SU-DHL-6 (cell line): Measurements from ENCODE around the gene CARD11.

ENCODE experiments used
- CTCF ChIP-seq: fragments of 200-600 bp; sonication (generic); IDR thresholded peaks from one replicate; pipeline ENCODE4 v1.5.1; 2017; ENCODE audit warnings: antibody characterized with exemption, mild to moderate bottlenecking, low read length, moderate library complexity; ENCODE audit not compliant: insufficient read depth, poor library complexity, severe bottlenecking
- EZH2phosphoT487 ChIP-seq: fragments of 200-600 bp; sonication (generic), shearing (Covaris generic); conservative IDR thresholded peaks from 2 replicates; pipeline ENCODE4 v1.6.1; 2018; ENCODE audit warnings: mild to moderate bottlenecking, antibody characterized with exemption, low read length, moderate library complexity, mixed read lengths

DNA sequence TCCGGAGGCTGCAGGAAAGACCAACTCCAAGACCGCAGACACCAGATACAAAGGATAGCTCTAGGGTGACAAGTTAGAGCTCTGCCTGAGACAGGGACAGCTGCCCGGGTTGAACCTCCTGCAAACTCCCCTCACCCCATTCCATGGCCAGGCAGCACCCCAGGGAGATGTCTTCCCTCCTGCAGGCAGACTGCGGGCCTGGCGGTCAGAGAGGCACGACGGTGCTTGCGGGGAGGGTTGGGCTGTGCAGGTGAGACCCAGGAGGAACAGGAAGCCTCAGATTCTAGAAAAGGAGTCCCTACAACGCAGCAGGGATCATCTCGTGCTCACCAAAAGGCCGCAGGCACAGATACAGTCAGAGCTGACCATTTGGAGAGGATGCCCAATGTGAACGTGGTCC lies 34.6 kb downstream of the CARD11 start:
- TF ChIP-seq CTCF, result no peak
- TF ChIP-seq EZH2phosphoT487, result no peak
